ENCODE measurements around the gene IPO9.

DNA sequence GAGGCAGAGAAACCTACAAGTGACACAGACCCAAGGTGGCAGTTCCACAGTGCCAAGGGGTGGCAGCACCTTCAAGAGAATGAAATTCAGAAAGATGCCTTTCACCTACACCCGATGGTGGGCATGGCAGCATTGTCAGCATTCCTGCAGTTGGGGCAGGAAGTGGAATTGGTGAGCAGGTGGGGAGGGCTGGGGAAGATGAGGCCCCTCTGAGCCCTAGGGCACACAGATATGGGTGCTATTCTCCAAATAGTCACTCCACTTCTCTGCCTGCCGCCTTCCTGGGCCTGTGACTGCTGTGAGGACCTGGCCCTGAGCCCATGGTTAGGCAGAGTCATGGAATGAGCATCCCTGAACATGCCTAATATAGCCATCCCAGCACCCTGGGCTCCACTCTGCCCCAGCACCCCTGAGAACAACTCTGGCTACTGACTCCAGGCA lies 68.0 kb downstream of the IPO9 start:
- TF ChIP-seq, protein P1, sequence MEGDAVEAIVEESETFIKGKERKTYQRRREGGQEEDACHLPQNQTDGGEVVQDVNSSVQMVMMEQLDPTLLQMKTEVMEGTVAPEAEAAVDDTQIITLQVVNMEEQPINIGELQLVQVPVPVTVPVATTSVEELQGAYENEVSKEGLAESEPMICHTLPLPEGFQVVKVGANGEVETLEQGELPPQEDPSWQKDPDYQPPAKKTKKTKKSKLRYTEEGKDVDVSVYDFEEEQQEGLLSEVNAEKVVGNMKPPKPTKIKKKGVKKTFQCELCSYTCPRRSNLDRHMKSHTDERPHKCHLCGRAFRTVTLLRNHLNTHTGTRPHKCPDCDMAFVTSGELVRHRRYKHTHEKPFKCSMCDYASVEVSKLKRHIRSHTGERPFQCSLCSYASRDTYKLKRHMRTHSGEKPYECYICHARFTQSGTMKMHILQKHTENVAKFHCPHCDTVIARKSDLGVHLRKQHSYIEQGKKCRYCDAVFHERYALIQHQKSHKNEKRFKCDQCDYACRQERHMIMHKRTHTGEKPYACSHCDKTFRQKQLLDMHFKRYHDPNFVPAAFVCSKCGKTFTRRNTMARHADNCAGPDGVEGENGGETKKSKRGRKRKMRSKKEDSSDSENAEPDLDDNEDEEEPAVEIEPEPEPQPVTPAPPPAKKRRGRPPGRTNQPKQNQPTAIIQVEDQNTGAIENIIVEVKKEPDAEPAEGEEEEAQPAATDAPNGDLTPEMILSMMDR (IDR thresholded peaks at IDR 0.05): no peak
- no peak for TF ChIP-seq EZH2 (IDR thresholded peaks at IDR 0.05; ENCODE audit: borderline replicate concordance, insufficient read depth, low read depth, low read length, poor library complexity, severe bottlenecking)
